NAMALWA (cell line): Measurements from ENCODE around the gene ZSCAN5B.
"Not testable (repeated sequence)": the region's sequence is repeated elsewhere in the genome, so short reads cannot be mapped to it uniquely, and the experiment has no call there.

ENCODE experiments used
- DNase-seq: peaks from one replicate; pipeline ENCODE4 v3.0.0-alpha.2; 2015; ENCODE audit warnings: low spot score

Gene ZSCAN5B

DNA sequence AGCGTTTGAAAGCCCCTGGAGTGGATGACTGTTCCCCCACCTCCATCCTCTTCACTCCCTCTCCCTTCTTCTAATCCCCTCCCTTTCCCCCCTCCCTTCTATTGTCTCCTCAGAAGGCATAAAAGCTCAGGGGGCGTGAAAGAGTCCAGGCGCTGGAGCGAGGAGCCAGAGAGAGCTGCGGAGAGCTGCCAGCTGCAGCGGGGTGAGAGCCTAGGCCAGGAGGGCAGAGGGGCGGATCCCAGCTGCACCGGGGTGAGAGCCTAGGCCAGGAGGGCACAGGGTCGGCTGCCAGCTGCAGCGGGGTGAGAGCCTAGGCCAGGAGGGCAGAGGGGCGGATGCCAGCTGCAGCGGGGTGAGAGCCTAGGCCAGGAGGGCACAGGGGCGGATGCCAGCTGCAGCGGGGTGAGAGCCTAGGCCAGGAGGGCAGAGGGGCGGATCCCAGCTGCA, 21.7 kb downstream of the ZSCAN5B start, which contains the start of gene GALP:
Gene GALP (plus strand): TSS at position 148 of the 447 bp plus-strand sequence. CDS start 1,101 bp downstream, outside the sequence.
- DNase-seq, result not testable (repeated sequence)

DNA sequence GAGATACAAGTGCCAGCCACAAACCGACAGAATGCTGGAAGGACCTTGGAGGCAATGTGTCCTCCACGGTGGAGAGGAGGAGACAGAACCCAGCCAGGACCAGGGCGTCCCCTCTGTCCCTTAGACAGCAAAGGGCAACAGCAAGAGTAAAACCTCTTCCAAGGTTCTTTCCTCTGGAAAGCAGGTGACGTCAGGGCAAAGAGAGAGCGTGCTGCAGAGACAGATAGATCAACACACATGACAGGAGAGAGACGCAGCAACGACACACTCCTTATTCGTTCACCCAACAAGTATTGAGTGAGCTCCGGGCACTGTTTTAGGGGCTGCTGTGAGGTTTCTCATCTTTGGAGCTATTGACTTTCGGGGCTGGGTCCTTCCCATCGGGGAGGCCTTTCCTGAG, 23.0 kb downstream of the ZSCAN5B start:
- DNase-seq, result no peak

DNA sequence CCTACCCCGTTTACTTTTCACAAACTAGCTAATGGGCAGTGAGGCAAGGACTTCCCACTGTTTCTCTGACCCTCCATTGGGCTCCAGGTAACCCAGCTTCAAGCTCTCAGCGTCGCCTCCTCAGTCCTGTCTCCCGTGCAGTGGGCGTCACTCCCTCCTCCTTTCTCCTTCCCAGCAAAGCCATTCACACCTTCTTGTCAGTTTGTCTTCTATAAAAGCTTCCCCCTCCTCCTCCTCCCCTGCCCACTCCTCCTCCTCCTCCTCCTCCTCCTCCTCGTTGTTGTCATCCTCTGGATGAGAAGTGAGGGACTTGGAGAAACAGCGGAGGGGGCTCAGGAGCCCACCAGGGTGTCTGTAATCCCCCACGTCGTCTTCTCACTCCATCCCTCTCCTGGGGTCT, 23.5 kb downstream of the ZSCAN5B start:
- DNase-seq, result no peak

DNA sequence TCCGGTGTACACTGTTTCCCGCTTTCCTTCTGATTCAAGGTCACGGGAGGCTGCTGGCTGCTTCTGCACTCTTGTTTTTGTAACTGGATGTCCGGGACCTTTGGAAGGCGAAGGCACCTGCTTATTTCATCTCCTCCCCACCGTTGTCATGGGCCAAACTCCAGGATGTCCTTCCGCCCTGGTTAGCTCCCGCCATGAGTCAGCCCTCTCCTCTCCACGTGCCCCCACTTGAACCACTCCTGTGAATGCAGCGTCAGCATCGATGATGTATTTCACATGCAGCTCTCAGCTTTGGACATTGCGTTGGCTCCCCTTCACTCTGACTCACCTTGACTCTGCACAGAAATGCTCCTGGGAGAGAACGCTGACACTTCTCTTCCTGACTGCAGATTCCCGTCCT, 27.3 kb downstream of the ZSCAN5B start:
- no peak for DNase-seq

DNA sequence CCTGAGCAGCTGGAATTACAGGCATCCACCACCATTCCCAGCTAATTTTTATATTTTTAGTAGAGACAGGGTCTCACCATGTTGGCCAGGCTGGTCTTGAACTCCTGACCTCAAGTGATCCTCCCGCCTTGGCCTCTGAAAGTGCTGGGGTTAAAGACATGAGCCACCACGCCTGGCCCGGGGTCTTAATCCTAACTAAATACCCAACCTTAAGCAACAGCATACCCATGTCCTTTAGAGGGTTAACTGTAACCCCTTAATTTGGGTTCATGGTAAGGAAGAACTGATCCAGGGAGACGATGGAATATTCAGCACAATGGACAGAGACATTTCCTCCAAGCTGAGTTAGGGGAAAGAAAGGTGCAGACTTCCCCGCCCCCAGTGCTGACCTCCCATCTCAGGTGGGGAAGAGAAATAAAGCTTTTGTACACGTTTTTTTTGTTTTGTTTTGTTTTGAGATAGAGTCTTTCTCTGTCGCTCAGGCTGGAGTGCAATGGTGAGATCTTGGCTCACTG, 30.5 kb downstream of the ZSCAN5B start:
- DNase-seq, result no peak

DNA sequence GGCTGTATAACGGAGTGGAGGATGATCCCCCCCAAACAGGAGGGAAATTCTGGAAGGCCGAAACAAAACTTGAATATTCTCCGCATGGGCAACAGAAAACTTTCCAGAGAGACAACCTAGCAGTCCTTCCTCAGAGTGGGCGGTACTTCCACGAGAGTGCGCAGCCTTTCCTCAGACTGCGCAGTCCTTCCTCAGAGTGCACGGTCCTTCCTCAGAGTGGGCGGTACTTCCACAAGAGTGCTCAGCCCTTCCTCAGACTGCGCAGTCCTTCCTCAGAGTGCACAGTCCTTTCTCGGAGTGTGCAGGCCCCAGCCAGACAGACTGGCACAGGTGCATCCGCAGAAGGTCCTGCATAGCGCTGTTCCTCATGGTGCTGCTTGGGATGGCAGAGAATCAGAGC, 34.5 kb downstream of the ZSCAN5B start:
- DNase-seq, result no peak

DNA sequence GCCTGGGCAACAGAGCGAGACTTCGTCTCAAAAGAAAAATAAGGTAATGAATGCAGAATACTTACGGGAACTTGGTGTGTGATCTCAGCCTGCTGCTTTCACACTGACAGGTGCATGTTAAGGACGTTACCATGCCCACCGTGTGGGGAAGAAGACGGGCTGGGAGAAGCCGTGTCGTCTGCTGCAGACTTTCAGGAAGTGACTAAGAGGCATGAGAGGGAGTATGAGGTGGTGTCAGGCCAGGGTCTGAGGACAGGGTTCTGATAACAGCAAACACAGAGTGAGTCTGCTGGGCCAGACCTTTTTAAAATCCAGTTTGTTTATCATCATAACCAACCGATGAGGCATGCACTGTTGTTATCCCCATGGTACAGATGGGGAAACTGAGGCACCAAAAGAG, 35.3 kb downstream of the ZSCAN5B start:
- no peak for DNase-seq

DNA sequence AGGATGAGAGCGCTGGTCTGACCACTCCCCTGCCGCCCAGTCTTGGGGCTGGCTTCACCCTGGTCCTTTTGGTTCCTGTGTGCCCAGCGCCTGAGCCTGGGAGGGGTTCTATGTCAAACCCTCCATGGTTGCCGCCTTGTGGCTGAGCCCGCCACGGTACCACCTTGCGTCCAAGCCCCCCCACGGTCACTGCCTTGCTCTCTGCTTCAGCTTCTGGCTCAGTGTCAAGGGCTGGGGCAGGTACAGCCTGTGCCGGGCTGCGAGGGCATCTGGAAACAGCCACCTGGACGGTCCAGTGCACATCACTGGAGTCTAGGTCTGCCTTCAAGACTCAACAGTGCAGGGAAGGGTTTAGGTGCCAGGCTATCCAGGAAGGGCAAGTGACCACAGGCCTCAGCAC, 36.0 kb downstream of the ZSCAN5B start:
- DNase-seq, result no peak

DNA sequence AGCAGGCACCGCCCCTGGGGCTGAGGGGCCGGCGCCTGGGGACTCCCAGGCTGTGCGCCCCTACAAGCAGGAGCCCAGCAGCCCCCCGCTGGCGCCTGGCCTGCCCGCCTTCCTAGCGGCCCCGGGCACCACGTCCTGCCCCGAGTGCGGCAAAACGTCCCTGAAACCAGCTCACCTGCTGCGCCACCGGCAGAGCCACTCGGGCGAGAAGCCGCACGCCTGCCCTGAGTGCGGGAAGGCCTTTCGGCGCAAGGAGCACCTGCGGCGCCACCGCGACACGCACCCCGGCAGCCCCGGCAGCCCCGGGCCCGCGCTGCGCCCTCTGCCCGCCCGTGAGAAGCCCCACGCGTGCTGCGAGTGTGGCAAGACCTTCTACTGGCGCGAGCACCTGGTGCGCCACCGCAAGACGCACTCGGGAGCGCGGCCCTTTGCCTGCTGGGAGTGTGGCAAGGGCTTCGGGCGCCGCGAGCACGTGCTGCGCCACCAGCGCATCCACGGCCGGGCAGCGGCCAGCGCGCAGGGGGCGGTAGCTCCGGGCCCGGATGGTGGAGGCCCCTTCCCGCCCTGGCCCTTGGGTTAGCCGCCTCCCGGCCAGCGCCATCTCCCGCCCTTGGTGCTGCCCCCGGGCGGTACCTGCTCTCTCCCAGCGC, 37.8 kb downstream of the ZSCAN5B start:
- no peak for DNase-seq

DNA sequence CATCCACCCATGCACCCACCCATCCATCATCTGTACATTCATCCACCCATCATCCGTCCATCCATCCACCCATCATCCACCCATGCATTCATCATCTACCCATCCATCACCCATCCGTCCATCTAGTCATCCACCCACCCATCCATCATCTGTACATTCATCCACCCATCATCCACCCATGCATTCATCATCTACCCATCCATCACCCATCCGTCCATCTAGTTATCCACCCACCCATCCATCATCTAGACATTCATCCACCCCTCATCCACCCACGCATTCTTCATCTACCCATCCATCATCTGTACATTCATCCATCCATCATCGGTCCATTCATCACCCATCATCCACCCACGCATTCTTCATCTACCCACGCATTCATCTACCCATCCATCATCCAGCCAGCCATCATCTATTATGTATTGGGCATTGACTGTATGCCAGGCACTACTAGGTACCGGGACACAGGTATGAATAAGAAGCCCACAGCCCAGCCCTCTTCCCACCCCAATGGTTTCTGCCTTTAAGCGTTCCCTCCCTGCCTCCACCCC, 38.5 kb downstream of the ZSCAN5B start:
- DNase-seq, result no peak

DNA sequence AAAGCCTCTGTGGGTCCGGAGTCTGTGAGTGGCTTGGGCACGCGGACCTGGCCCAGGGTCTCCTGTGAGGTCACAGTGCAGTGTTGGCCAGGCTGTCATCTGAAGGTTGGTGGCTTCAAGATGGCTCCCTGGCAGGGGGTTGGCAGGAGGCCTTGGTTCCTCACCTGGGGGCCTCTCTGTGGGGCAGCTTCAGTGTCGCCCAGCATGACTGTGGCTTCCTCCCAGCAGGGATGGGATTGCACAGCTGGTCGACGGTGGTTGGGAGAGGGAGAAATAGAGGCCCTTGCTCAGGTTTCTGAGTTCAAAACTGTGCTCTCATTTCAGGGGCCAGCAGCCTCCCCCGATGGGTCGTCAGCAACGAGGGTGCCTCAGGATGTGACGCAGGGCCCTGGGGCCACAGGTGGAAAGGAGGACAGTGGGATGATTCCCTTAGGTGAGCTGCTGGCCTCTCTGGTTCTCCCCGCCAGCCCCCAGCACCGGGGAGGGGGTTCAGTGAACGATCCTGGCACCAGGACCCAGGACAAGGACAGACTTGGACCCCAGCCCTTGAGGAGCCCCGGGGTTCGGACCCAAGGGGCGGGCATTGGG, 39.3 kb downstream of the ZSCAN5B start:
- DNase-seq, result no peak

DNA sequence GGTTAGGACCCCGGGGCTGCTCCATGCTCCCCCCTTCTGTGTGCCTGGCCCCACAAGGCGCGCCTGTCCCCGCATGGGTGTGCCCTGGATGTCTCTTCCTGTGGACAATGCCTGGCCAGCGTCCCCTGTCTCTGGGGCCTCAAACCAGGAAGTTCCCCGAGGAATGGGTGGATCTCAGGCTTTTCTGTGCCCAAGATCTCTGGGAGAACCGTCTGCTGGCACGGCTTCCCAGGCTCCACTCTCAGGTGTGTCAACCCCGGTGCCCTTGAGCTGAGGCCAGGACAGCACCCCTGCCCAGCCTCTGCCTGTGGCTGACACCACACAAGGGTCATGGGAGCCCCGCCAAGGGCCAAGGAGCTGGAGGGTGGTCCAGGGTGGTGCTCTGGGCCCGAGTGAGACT, 40.8 kb downstream of the ZSCAN5B start:
- DNase-seq, result no peak

DNA sequence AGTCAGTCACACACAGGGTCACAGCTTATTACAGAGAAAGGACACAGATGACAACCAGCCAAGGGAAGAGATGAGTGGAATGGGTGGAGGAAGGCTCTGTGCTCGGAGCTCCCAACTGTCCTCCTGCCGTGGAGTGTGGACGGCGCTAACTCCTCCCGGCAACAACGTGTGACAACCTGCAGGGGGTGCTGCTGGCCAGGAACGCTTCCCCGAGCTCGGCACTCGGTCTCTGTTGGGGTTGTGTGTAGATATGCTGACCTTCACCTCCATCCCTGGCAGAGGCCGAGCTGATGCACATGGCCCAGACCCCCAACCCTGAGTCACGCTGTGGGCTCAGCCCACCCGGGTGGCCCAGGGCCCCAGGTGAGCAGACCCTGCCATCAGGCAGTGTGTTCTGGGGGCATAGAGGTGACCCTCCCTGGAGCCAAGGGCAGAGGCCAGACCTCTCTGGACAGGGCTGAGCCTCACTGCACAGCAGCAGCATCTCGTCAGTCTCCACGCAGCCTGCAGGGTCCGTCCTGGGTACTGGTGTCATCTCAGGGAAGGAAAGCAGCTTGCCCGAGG, 42.4 kb downstream of the ZSCAN5B start:
- DNase-seq, result no peak

DNA sequence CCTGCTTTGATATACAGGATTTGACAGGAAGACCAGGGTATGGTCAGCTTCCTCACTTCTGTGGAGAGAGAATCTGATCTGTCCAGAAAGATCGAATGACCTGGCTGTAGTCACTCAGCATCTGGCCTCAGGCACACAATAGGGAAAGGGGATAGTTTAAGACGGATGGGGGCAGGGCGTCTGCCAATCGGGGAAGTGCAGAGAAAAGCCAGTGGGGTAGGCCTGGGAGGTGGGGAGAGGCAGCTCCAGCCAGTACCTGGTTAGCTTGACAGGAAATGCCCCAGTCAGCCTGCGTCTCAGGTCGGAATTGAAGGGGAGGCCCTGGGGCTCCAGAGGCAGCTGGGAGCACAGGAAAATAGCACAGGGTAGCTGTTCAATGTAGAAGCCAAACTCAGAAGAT, 44.1 kb downstream of the ZSCAN5B start:
- no peak for DNase-seq

DNA sequence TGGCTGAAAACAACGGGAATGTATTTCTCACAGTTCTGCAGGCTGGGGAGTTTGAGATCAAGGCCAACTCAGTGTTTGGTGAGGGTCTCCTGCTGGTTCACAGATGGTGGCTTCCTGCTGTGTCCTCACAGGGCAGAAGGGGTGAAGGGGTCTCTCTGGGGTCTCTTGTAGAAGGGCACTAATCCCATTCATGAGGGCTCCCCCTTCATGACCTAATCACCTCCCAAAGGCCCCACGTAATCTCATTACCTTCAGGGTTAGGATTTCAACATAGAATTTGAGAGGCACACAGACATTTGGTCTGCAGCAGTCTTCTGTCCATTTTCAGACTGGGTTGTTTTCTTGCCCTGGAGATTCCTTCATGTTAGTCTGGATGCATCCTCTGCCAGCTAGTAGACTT, 44.9 kb downstream of the ZSCAN5B start:
- no peak for DNase-seq

DNA sequence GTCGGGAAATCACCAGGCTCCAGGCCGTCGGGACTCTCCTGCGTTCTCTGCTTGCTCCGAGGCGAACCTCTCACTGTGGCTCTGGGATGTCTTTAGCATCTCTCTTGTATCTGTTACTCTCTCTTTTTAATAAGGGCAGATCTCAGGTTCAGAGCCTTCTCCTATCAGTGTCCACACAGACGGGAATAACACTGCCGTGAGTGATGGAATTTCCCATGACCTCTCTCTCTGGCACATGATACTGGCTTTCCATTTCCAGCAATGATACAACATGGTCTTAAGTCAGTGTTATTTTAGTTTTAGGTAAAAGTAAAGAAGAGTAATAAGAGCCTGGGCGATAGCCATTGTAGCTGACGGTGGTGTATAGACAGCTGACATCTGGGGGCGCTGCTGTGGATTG, 47.2 kb downstream of the ZSCAN5B start:
- no peak for DNase-seq

DNA sequence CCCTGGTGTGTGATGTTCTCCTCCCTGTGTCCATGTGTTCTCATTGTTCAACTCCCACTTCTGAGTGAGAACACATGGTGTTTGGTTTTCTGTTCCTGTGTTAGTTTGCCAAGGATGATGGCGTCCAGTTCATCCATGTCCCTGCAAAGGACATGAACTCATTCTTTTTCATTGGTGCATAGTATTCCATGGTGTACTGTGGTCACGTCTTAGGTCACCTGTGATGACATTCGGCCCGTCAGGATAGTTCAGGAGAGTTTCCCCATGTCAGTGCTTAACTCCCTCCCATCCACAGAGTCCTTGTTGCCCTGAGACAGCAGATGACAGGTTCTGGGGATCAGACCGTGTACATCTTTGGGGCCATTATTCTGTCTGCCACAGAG, 47.9 kb downstream of the ZSCAN5B start:
- DNase-seq, result no peak

DNA sequence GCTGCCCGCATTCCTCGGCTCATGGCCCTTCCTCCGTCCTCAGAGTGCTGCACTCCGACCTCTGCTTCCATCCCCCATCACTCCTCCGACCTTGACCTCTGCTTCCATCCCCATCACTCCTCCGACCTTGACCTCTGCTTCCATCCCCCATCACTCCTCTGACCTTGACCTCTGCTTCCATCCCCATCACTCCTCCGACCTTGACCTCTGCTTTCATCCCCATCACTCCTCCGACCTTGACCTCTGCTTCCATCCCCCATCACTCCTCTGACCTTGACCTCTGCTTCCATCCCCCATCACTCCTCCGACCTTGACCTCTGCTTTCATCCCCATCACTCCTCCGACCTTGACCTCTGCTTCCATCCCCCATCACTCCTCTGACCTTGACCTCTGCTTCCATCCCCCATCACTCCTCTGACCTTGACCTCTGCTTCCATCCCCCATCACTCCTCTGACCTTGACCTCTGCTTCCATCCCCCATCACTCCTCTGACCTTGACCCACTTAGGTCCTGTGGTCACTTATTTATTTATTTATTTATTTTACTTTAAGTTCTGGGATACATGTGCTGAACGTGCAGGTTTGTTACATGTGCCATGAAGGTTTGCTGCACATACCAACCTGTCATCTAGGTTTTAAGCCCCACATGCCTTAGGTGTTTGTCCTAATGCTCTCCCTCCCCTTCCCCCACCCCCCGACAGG, 48.5 kb downstream of the ZSCAN5B start:
- DNase-seq, result not testable (repeated sequence)

DNA sequence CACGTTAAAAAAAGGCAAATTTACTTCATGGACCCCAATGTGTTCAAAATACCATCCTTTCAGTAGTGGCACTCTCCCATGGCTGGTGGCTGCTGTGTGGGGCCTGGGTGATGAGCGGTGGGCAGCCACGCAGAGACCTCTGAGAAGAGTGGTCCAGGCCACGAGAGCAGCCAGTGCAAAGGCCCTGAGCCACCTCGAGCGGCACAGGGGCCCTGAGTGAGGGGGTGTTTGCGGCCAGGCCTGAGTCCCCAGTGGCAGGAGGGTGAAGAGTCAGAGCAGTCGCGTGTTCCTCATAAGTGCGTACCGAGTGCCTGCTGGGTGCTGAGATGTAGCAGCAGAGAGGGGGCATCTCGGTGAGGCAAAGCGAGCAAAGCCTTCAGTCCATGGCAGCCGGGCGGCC, 49.5 kb downstream of the ZSCAN5B start:
- no peak for DNase-seq

DNA sequence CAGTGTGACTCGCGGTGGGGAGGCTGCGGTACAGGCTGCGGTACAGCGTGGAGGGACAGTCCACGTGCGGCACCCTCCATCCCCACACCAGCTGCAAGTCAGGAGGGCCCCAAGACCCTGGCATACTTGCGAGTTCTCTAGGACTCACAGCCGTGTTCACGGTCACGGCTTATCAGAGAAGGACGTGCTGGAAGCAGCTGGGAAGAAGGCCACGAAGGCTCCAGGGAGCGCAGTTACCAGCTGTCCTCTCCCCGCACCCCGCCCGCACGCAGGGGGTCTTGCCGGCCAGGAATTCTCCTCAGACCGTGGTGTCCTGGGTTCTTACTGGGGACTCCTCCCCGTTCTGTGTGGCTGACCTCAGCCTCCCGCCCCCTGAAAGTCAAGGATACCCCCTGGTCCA, 50.3 kb downstream of the ZSCAN5B start:
- no peak for DNase-seq

DNA sequence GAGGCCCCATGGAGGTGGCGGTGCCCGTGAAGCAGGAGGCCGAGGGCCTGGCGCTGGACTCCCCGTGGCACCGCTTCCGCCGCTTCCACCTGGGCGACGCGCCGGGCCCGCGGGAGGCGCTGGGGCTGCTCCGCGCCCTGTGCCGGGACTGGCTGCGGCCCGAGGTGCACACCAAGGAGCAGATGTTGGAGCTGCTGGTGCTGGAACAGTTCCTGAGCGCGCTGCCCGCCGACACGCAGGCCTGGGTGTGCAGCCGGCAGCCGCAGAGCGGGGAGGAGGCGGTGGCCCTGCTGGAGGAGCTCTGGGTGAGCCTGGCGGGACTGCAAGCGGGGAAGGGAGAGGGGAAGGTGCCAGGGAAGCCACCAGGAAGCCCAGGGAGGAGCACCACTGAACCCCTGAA, 50.7 kb downstream of the ZSCAN5B start:
- no peak for DNase-seq

DNA sequence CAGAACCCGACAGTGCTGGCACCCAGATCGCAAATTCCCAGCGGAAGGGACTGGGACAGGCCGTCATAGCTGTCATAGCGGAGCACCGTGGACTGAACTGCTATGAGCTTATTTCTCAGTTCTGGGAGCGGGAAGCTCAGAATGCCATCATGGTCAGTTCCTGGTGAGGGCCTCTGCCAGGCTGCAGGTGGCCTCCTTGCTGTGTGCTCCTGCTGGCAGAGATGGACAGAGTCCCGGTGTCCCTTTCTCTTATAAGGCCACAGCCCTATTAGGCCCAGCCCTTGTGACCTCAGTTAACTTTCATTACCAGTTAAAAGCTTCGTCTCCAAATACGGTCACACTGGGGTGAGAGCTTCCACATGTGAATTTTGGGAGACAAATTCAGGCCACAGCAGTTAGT, 51.9 kb downstream of the ZSCAN5B start:
- no peak for DNase-seq

DNA sequence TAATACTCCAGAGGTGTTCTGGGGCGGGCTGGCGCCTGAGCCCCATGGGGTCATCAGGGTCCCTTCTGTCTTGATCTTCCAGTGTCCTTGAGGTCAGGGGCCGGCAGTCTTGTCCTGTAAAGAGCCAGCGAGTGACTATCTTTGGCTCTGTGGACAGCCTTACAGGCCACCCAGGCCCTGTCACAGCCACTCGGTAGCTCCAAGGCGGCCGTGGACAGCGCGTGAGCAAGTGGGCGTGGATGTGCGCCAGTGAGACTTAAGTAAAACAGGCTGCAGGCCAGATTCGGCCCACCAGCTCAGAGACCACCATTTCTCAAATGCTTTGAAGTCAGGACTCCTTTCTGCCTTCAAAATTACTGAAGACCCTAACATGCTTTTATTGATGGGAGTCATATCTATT, 52.8 kb downstream of the ZSCAN5B start:
- DNase-seq, result no peak
